Liver (tissue), 9 donors: ENCODE measurements around the gene BMP10. TPM values are rescaled to one million over a fixed set of nuclear protein-coding genes. Genes with fewer than 3 reads are reported as not detected.

Source experiments
- DNase-seq: peaks from one replicate; pipeline ENCODE4 v3.0.0-alpha.2; 2017; ENCODE audit warnings: low spot score
- H3K27ac ChIP-seq, 2 donors: one replicate each; pipeline ENCODE4 v1.7.0; 2013; ENCODE audit warnings: inconsistent platforms in 2 of 2, low read length in 2 of 2, control low read depth in 1 of 2, low read depth in 1 of 2, mild to moderate bottlenecking in 1 of 2
- H3K27me3 ChIP-seq, 4 donors: one replicate each; pipeline versions ENCODE4 v1.6.1 to v1.7.0; 2013; ENCODE audit warnings: low read length in 3 of 4, inconsistent platforms in 1 of 4, mild to moderate bottlenecking in 1 of 4, moderate library complexity in 1 of 4; ENCODE audit not compliant: control insufficient read depth in 4 of 4, insufficient read depth in 4 of 4
- H3K36me3 ChIP-seq, 4 donors: one replicate each; pipeline versions ENCODE4 v1.6.1 to v1.7.0; 2013; ENCODE audit warnings: low read length in 3 of 4, mild to moderate bottlenecking in 3 of 4, low read depth in 1 of 4, moderate library complexity in 1 of 4; ENCODE audit not compliant: control insufficient read depth in 4 of 4, insufficient read depth in 3 of 4
- H3K4me1 ChIP-seq, 4 donors: one replicate each; pipeline versions ENCODE4 v1.6.1 to v1.7.0; 2013; ENCODE audit warnings: low read length in 3 of 4, mild to moderate bottlenecking in 3 of 4, moderate library complexity in 1 of 4; ENCODE audit not compliant: control insufficient read depth in 4 of 4, insufficient read depth in 4 of 4
- H3K4me3 ChIP-seq, 3 donors: one replicate each; pipeline versions ENCODE4 v1.6.1 to v1.7.0; 2013; ENCODE audit warnings: low read length in 3 of 3, control low read depth in 1 of 3, low read depth in 1 of 3, mild to moderate bottlenecking in 1 of 3
- H3K9ac ChIP-seq, 2 donors: one replicate each; pipeline ENCODE4 v1.7.0; 2013; ENCODE audit warnings: low read length in 2 of 2, mild to moderate bottlenecking in 2 of 2, moderate library complexity in 2 of 2, control low read depth in 1 of 2, low read depth in 1 of 2
- H3K9me3 ChIP-seq, 4 donors: one replicate each; pipeline versions ENCODE4 v1.6.1 to v1.7.0; 2013; ENCODE audit warnings: low read length in 3 of 4; ENCODE audit not compliant: control insufficient read depth in 4 of 4
- ATF3 ChIP-seq: IDR thresholded peaks from 2 replicates; pipeline ENCODE4 v1.6.1; 2016; ENCODE audit warnings: antibody characterized with exemption
- CTCF ChIP-seq: fragments of 150-350 bp; IDR thresholded peaks from 2 replicates; pipeline ENCODE4 v1.5.1; 2017; ENCODE audit warnings: improper control_type of control experiment, low read depth, low read length; ENCODE audit not compliant: missing input control
- EGR1 ChIP-seq, 2 donors: IDR thresholded peaks; 2 replicates each; pipeline ENCODE4 v1.6.1; 2016 to 2018; ENCODE audit warnings: antibody characterized with exemption in 2 of 2, low read depth in 2 of 2
- FOXA1 ChIP-seq: IDR thresholded peaks from 2 replicates; pipeline ENCODE4 v1.6.1; 2016; ENCODE audit warnings: antibody characterized with exemption
- FOXA2 ChIP-seq: IDR thresholded peaks from 2 replicates; pipeline ENCODE4 v1.6.1; 2016; ENCODE audit warnings: antibody characterized with exemption
- HNF4A ChIP-seq, 2 donors: conservative IDR thresholded peaks; 2 replicates each; pipeline ENCODE4 v1.6.1; 2016; ENCODE audit warnings: antibody characterized with exemption in 2 of 2, mild to moderate bottlenecking in 2 of 2
- HNF4G ChIP-seq: IDR thresholded peaks from 2 replicates; pipeline ENCODE4 v1.6.1; 2016; ENCODE audit warnings: antibody characterized with exemption
- JUND ChIP-seq, 2 donors: IDR thresholded peaks; 2 replicates each; pipeline ENCODE4 v1.6.1; 2016; ENCODE audit warnings: antibody characterized with exemption in 2 of 2
- MAX ChIP-seq: IDR thresholded peaks from 2 replicates; pipeline ENCODE4 v1.6.1; 2016; ENCODE audit warnings: antibody characterized with exemption
- NR2F2 ChIP-seq: IDR thresholded peaks from 2 replicates; pipeline ENCODE4 v1.6.1; 2016; ENCODE audit warnings: antibody characterized with exemption
- RAD21 ChIP-seq, 2 donors: IDR thresholded peaks; 2 replicates each; pipeline ENCODE4 v1.6.1; 2016; ENCODE audit warnings: antibody characterized with exemption in 2 of 2, mild to moderate bottlenecking in 2 of 2
- REST ChIP-seq: IDR thresholded peaks from 2 replicates; pipeline ENCODE4 v1.6.1; 2016; ENCODE audit warnings: antibody characterized with exemption, mild to moderate bottlenecking
- RXRA ChIP-seq, 2 donors: IDR thresholded peaks; 2 replicates each; pipeline ENCODE4 v1.6.1; 2017 to 2018; ENCODE audit warnings: antibody characterized with exemption in 2 of 2, mild to moderate bottlenecking in 1 of 2
- TAF1 ChIP-seq: conservative IDR thresholded peaks from 2 replicates; pipeline ENCODE4 v1.6.1; 2016; ENCODE audit warnings: antibody characterized with exemption, mild to moderate bottlenecking
- ZBTB33 ChIP-seq: IDR thresholded peaks from 2 replicates; pipeline ENCODE4 v1.6.1; 2016; ENCODE audit warnings: antibody characterized with exemption
- WGBS: extraction: QIAGEN DNeasy Blood & Tissue Kit; methylation state at CpG from one replicate; pipeline ENCODE4 v1.1.7; 2013; 5-methylcytosine and 5-hydroxymethylcytosine counted together
- polyA plus RNA-seq, 2 donors: library from polyadenylated mRNA; stranded (reverse) in 1 of 2; unstranded in 1 of 2; fragments of 200-250 nt in 1 of 2; fragments of >200 nt in 1 of 2; fragmentation: Nextera tagmentation in 1 of 2; extraction: Ambion mirVana in 1 of 2; gene quantifications; one replicate each; pipeline versions ENCODE4 v1.2.1 to v1.2.3, GENCODE V29; 2013 to 2015
- total RNA-seq, 2 donors: library from RNA; depleted of rRNA; stranded (reverse); fragments of >200 nt; gene quantifications; one replicate each; pipeline ENCODE4 v1.2.3, GENCODE V29; 2014
- donor health status: healthy.
- donor health status: healthy.
- donor health status: healthy.
- donor health status: healthy.
- donor health status: healthy.

BMP10 gene
- total and polyA plus RNA-seq, 4 donors: 0.39 to 10.0 (median 8.7) TPM

- H3K4me1 ChIP-seq: no peaks in the 10 kb centered on the region
- H3K36me3 ChIP-seq: no peaks in the 10 kb centered on the region
- H3K9me3 ChIP-seq: no peaks in the 10 kb centered on the region
- no peak overlapping the region for H3K27ac ChIP-seq
- 89% methylated on average over 3 of the region's 3 CpGs for WGBS
- no peaks in the 10 kb centered on the region for H3K27me3 ChIP-seq
- H3K9ac ChIP-seq: no peak overlapping the region
- H3K4me3 ChIP-seq: no peak overlapping the region
- no peak for DNase-seq
- TF ChIP-seq EGR1 (IDR thresholded peaks at IDR 0.05; ENCODE audit: low read depth in 2 of 2): no peak
- TF ChIP-seq JUND (IDR thresholded peaks at IDR 0.05): no peak
- TF ChIP-seq RAD21 (IDR thresholded peaks at IDR 0.05): no peak
- TF ChIP-seq ZBTB33: no peak
- TF ChIP-seq RXRA (IDR thresholded peaks at IDR 0.05): no peak
- TF ChIP-seq MAX: no peak
- TF ChIP-seq FOXA2: no peak
- no peak for TF ChIP-seq FOXA1
- TF ChIP-seq NR2F2: no peak
- no peak for TF ChIP-seq ATF3
- no peak for TF ChIP-seq REST
- TF ChIP-seq HNF4A (conservative IDR thresholded peaks at IDR 0.05): no peak
- TF ChIP-seq CTCF: no peak
Observed at GRCh38 chr2:68837861-68838341, 33.3 kb downstream of the BMP10 start.

- Histone ChIP-seq H3K9me3 (no peaks in the 10 kb centered on the region), H3K36me3 (no peaks in the 10 kb centered on the region), H3K4me1 (no peaks in the 10 kb centered on the region), H3K27me3 (no peaks in the 10 kb centered on the region), H3K27ac (no peak overlapping the region), H3K9ac (no peak overlapping the region), H3K4me3 (no peak overlapping the region)
- DNase-seq: peak; percentile 72
- 61% methylated on average over 15 of the region's 15 CpGs for WGBS
- TF ChIP-seq RAD21 (IDR thresholded peaks at IDR 0.05) (peak; percentile 67 to 81), TAF1 (no peak), HNF4G (no peak), REST (no peak), RXRA (IDR thresholded peaks at IDR 0.05) (no peak), MAX (no peak), CTCF (peak; percentile 62)
Observed at GRCh38 chr2:68837164-68837860, 33.9 kb downstream of the BMP10 start.
